ENCODE measurements around the gene PAWR.

The PAWR gene

GRCh38 chr12:79715308-79715707 is 24.5 kb upstream of the PAWR start:
- DNase-seq (ENCODE audit: low read depth), result no peak
- no peak for TF ChIP-seq CTCF (IDR thresholded peaks at IDR 0.05; ENCODE audit: low read depth, low read length)
- no peak for TF ChIP-seq MYC (IDR thresholded peaks at IDR 0.05; ENCODE audit: low read depth, low read length)
- no peak for TF ChIP-seq MAX (IDR thresholded peaks at IDR 0.05; ENCODE audit: low read depth, low read length)
- no peak for TF ChIP-seq POLR2A (IDR thresholded peaks at IDR 0.05; ENCODE audit: extremely low read depth, insufficient read length)

GRCh38 chr12:79710707-79711483 is 20.1 kb upstream of the PAWR start:
- no peak for TF ChIP-seq MAX (IDR thresholded peaks at IDR 0.05; ENCODE audit: low read depth, low read length)
- TF ChIP-seq MYC (IDR thresholded peaks at IDR 0.05; ENCODE audit: low read depth, low read length), result no peak
- DNase-seq (ENCODE audit: low read depth), result no peak
- no peak overlapping the region for H3K4me3 ChIP-seq (ENCODE audit: low read depth, low read length)

More at GRCh38 chr12:79715308-79715707, 24.5 kb upstream of the PAWR start:
- no peak overlapping the region for H3K4me3 ChIP-seq (ENCODE audit: low read depth, low read length)

- TF ChIP-seq MYC (IDR thresholded peaks at IDR 0.05; ENCODE audit: low read depth, low read length) (no peak), POLR2A (IDR thresholded peaks at IDR 0.05; ENCODE audit: extremely low read depth, insufficient read length) (no peak), MAX (IDR thresholded peaks at IDR 0.05; ENCODE audit: low read depth, low read length) (no peak), CTCF (IDR thresholded peaks at IDR 0.05; ENCODE audit: low read depth, low read length) (no peak)
- DNase-seq (ENCODE audit: low read depth), result no peak
- H3K4me3 ChIP-seq (ENCODE audit: low read depth, low read length), result no peak overlapping the region
Measured at GRCh38 chr12:79707830-79708229, 17.1 kb upstream of the PAWR start.

- H3K4me3 ChIP-seq (ENCODE audit: low read depth, low read length), result no peak overlapping the region
- TF ChIP-seq POLR2A (IDR thresholded peaks at IDR 0.05; ENCODE audit: extremely low read depth, insufficient read length), result no peak
- TF ChIP-seq MYC (IDR thresholded peaks at IDR 0.05; ENCODE audit: low read depth, low read length), result no peak
- no peak for TF ChIP-seq MAX (IDR thresholded peaks at IDR 0.05; ENCODE audit: low read depth, low read length)
- TF ChIP-seq CTCF (IDR thresholded peaks at IDR 0.05; ENCODE audit: low read depth, low read length), result no peak
- no peak for DNase-seq (ENCODE audit: low read depth)
Measured at GRCh38 chr12:79706676-79707075, 15.9 kb upstream of the PAWR start.

- no peak overlapping the region for H3K4me3 ChIP-seq (ENCODE audit: low read depth, low read length)
- no peak for TF ChIP-seq POLR2A (IDR thresholded peaks at IDR 0.05; ENCODE audit: extremely low read depth, insufficient read length)
- no peak for TF ChIP-seq MYC (IDR thresholded peaks at IDR 0.05; ENCODE audit: low read depth, low read length)
- no peak for TF ChIP-seq MAX (IDR thresholded peaks at IDR 0.05; ENCODE audit: low read depth, low read length)
- no peak for TF ChIP-seq CTCF (IDR thresholded peaks at IDR 0.05; ENCODE audit: low read depth, low read length)
- no peak for DNase-seq (ENCODE audit: low read depth)
Measured at GRCh38 chr12:79706156-79706555, 15.4 kb upstream of the PAWR start.

- TF ChIP-seq MAX (IDR thresholded peaks at IDR 0.05; ENCODE audit: low read depth, low read length), result no peak
- no peak for TF ChIP-seq MYC (IDR thresholded peaks at IDR 0.05; ENCODE audit: low read depth, low read length)
- no peak for TF ChIP-seq CTCF (IDR thresholded peaks at IDR 0.05; ENCODE audit: low read depth, low read length)
- no peak for TF ChIP-seq POLR2A (IDR thresholded peaks at IDR 0.05; ENCODE audit: extremely low read depth, insufficient read length)
- H3K4me3 ChIP-seq (ENCODE audit: low read depth, low read length), result no peak overlapping the region
- DNase-seq (ENCODE audit: low read depth), result no peak
Measured at GRCh38 chr12:79698966-79699365, 8.2 kb upstream of the PAWR start.

Data from NB4 (cell line).